SK-N-MC (cell line): Measurements from ENCODE around the gene MYADML2.

Experiments used
- EZH2 ChIP-seq: fragments of 200-600 bp; sonication (generic); IDR thresholded peaks from one replicate; pipeline ENCODE4 v1.6.1; 2017; ENCODE audit warnings: antibody characterized with exemption
- POLR2AphosphoS5 ChIP-seq: IDR thresholded peaks from 2 replicates; pipeline ENCODE4 v1.6.1; 2012; ENCODE audit warnings: mild to moderate bottlenecking, low read depth, low read length, borderline replicate concordance

- no peak for TF ChIP-seq EZH2
- TF ChIP-seq POLR2AphosphoS5 = no peak
Measured at GRCh38 chr17:81959362-81960129, 12.5 kb upstream of the MYADML2 start.
